ENCODE results near the gene SLC37A4. TPM values are rescaled to one million over a fixed set of nuclear protein-coding genes. Genes with fewer than 3 reads are reported as not detected.

SLC37A4 gene
- polyA plus RNA-seq, 1 donor (not counting 4 experiments of a cell fraction or from before 2014, with no cell fraction given), result 20.2 TPM

DNA sequence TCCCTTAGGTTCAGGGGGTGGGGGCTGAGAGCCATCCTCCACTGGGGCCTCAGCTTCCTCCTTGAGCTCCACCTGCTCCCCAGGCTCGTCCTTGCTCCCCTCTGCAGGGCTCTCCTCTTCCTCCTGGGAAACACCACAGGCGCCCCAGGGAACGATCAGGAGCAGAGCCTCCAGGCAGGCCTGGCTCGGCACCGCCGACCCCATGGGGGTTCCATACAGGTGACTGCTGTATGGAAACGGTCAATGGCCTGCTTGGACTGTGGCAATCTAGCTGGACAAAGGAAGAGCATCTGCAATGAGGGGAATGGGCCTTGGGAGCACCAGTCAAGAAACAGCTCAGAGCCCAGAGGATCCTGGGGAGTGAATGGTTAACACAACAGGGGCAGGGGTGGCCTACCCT is 18.4 kb upstream of the SLC37A4 start:
- DNase-seq (ENCODE audit: low read depth, low spot score) (no peak), FAIRE-seq (no peak)
- no peak overlapping the region for H2AFZ ChIP-seq (ENCODE audit: control insufficient read depth, low read length)

DNA sequence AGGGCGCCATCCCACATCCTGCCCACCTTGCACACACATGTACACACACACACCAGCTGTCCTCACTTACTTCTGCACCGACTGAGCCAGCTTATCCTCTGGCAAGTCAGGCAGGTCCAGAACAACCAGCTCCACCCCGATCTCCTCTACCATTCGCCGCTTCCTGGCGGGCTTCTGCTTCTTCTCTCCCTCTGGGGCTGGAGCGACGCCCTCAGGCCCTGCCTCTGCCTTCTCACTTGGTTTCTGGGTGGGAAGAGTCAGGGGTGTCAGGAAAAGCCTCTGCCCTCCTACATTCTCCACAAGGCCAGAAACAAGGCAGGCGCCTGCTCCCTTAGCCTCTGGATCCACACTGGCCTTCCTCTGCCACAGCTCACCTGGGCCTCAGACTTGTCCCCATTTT is 18.0 kb upstream of the SLC37A4 start:
- Histone ChIP-seq H4K20me1 (ENCODE audit: control insufficient read depth, extremely low read depth, insufficient read depth, low read length) (no peaks in the 10 kb centered on the region), H3K9me1 (ENCODE audit: control insufficient read depth, extremely low read depth, insufficient read depth, low read length) (no peaks in the 10 kb centered on the region), H3K9me3 (ENCODE audit: control insufficient read depth, low read depth, low read length) (no peaks in the 10 kb centered on the region), H3K4me1 (ENCODE audit: control insufficient read depth, extremely low read depth, insufficient read depth, low read length) (peaks cover 5% of the 10 kb centered on the region), H3K4me2 (ENCODE audit: control insufficient read depth, extremely low read depth, insufficient read depth, low read depth, low read length) (no peak overlapping the region), H3K9ac (ENCODE audit: control insufficient read depth, extremely low read depth, insufficient read depth, low read length) (no peak overlapping the region), H3K36me3 (ENCODE audit: control insufficient read depth in 2 of 2, extremely low read depth in 1 of 2, insufficient read depth in 2 of 2, low read length in 2 of 2) (peaks cover 66 to 72% of the 10 kb centered on the region in 2 experiments), H3K4me3 (ENCODE audit: control insufficient read depth in 2 of 3, extremely low read depth in 1 of 3, insufficient read depth in 2 of 3, low read depth in 1 of 3, low read length in 3 of 3) (no peak overlapping the region), H3K27me3 (ENCODE audit: control insufficient read depth, extremely low read depth, insufficient read depth, low read length) (no peaks in the 10 kb centered on the region), H3K79me2 (ENCODE audit: control insufficient read depth, insufficient read depth, low read length) (peaks cover 6% of the 10 kb centered on the region), H2AFZ (ENCODE audit: control insufficient read depth, low read length) (no peak overlapping the region), H3K27ac (ENCODE audit: control insufficient read depth, insufficient read depth, low read length) (no peak overlapping the region)
- FAIRE-seq (no peak), DNase-seq (ENCODE audit: low read depth, low spot score) (no peak)
- dilution Hi-C loops (cut with MboI; ENCODE audit: extremely low pct_ligation_motif_present, low sequenced_read_pairs), result no loop called here
- no peak for TF ChIP-seq CTCF (optimal IDR thresholded peaks at IDR 0.05 in 1 of 3, IDR thresholded peaks at IDR 0.05 in 1 of 3, conservative IDR thresholded peaks at IDR 0.05 in 1 of 3; ENCODE audit: extremely low read depth in 1 of 3, insufficient read depth in 2 of 3, low read length in 3 of 3)
- no peak for TF ChIP-seq EZH2 (IDR thresholded peaks at IDR 0.05; ENCODE audit: low read length)

More for the DNA sequence above, 18.4 kb upstream of the SLC37A4 start:
- peaks cover 5% of the 10 kb centered on the region for H3K4me1 ChIP-seq (ENCODE audit: control insufficient read depth, extremely low read depth, insufficient read depth, low read length)
- peaks cover 70 to 75% of the 10 kb centered on the region in 2 experiments for H3K36me3 ChIP-seq (ENCODE audit: control insufficient read depth in 2 of 2, extremely low read depth in 1 of 2, insufficient read depth in 2 of 2, low read length in 2 of 2)
- H3K9ac ChIP-seq (ENCODE audit: control insufficient read depth, extremely low read depth, insufficient read depth, low read length), result no peak overlapping the region
- H4K20me1 ChIP-seq (ENCODE audit: control insufficient read depth, extremely low read depth, insufficient read depth, low read length), result peaks cover 4% of the 10 kb centered on the region
- peaks cover 10% of the 10 kb centered on the region for H3K79me2 ChIP-seq (ENCODE audit: control insufficient read depth, insufficient read depth, low read length)
- H3K9me3 ChIP-seq (ENCODE audit: control insufficient read depth, low read depth, low read length), result no peaks in the 10 kb centered on the region
- H3K4me3 ChIP-seq (ENCODE audit: control insufficient read depth in 2 of 3, extremely low read depth in 1 of 3, insufficient read depth in 2 of 3, low read depth in 1 of 3, low read length in 3 of 3), result no peak overlapping the region
- H3K27ac ChIP-seq (ENCODE audit: control insufficient read depth, insufficient read depth, low read length), result no peak overlapping the region
- dilution Hi-C loops (cut with MboI; ENCODE audit: extremely low pct_ligation_motif_present, low sequenced_read_pairs), result no loop called here
- no peak overlapping the region for H3K4me2 ChIP-seq (ENCODE audit: control insufficient read depth, extremely low read depth, insufficient read depth, low read depth, low read length)
- no peak for TF ChIP-seq EZH2 (IDR thresholded peaks at IDR 0.05; ENCODE audit: low read length)
- TF ChIP-seq CTCF (optimal IDR thresholded peaks at IDR 0.05 in 1 of 3, IDR thresholded peaks at IDR 0.05 in 1 of 3, conservative IDR thresholded peaks at IDR 0.05 in 1 of 3; ENCODE audit: extremely low read depth in 1 of 3, insufficient read depth in 2 of 3, low read length in 3 of 3), result no peak
- no peaks in the 10 kb centered on the region for H3K27me3 ChIP-seq (ENCODE audit: control insufficient read depth, extremely low read depth, insufficient read depth, low read length)
- no peaks in the 10 kb centered on the region for H3K9me1 ChIP-seq (ENCODE audit: control insufficient read depth, extremely low read depth, insufficient read depth, low read length)
